Panc1 (cell line): ENCODE measurements around the gene NAGA.

Source experiments
- CTCF ChIP-seq: fragments of 450-650 bp; IDR thresholded peaks from 2 replicates; pipeline ENCODE4 v1.5.1; 2017; ENCODE audit warnings: mild to moderate bottlenecking
- POLR2AphosphoS5 ChIP-seq: IDR thresholded peaks from 2 replicates; pipeline ENCODE4 v1.6.1; 2012; ENCODE audit warnings: mild to moderate bottlenecking, low read depth, low read length, moderate library complexity
- REST ChIP-seq, 2 experiments: IDR thresholded peaks; 2 replicates each; pipeline ENCODE4 v1.6.1; 2011 to 2012; ENCODE audit warnings: low read depth in 2 of 2, control low read depth in 1 of 2, low read length in 1 of 2, mild to moderate bottlenecking in 1 of 2, moderate library complexity in 1 of 2; ENCODE audit not compliant: insufficient read depth in 1 of 2
- SIN3A ChIP-seq: IDR thresholded peaks from 2 replicates; pipeline ENCODE4 v1.6.1; 2012; ENCODE audit warnings: low read depth, mild to moderate bottlenecking, low read length, moderate library complexity, borderline replicate concordance; ENCODE audit not compliant: insufficient read depth

GRCh38 chr22:42070517-42071422, at the start of gene NAGA:
- no peak for TF ChIP-seq CTCF
- TF ChIP-seq POLR2AphosphoS5 = peak; percentile 58
- TF ChIP-seq SIN3A = 0 out of 2 replicates have a peak, but pooled peaks have one; percentile 62
- TF ChIP-seq REST (IDR thresholded peaks at IDR 0.05; ENCODE audit: insufficient read depth in 1 of 2, low read depth in 2 of 2, low read length in 1 of 2) = no peak
